Ovary (tissue), 3 donors: Measurements from ENCODE around the gene KIF16B.

ENCODE experiments used
- CTCF ChIP-seq, 3 donors: fragments of 450-650 bp in 2 of 3; fragments of 200-600 bp in 1 of 3; IDR thresholded peaks; one replicate each; pipeline versions ENCODE4 v1.5.1 to v1.8.0; 2016 to 2022; ENCODE audit warnings: antibody characterized with exemption in 3 of 3, mild to moderate bottlenecking in 1 of 3
- EP300 ChIP-seq: sonication (generic); formaldehyde crosslinking; IDR thresholded peaks from one replicate; pipeline ENCODE4 v1.6.1; 2017; ENCODE audit warnings: antibody characterized with exemption
- POLR2A ChIP-seq: fragments of 450-650 bp; IDR thresholded peaks from one replicate; pipeline ENCODE4 v1.6.1; 2017; ENCODE audit warnings: antibody characterized with exemption, mild to moderate bottlenecking, moderate library complexity
- donor health status: DM: no; HTN: no; CAD: no.

GRCh38 chr20:16230402-16230801 lies 342.8 kb downstream of the KIF16B start:
- no peak for TF ChIP-seq CTCF (IDR thresholded peaks at IDR 0.05)
- no peak for TF ChIP-seq EP300
- no peak for TF ChIP-seq POLR2A
